Effector CD8-positive, alpha-beta T cell (primary cell): ENCODE results near the gene AGBL1.

Source experiments
- DNase-seq: peaks from one replicate; lab custom pipeline; 2025; lab: John Stamatoyannopoulos, UW

The AGBL1 gene

DNA sequence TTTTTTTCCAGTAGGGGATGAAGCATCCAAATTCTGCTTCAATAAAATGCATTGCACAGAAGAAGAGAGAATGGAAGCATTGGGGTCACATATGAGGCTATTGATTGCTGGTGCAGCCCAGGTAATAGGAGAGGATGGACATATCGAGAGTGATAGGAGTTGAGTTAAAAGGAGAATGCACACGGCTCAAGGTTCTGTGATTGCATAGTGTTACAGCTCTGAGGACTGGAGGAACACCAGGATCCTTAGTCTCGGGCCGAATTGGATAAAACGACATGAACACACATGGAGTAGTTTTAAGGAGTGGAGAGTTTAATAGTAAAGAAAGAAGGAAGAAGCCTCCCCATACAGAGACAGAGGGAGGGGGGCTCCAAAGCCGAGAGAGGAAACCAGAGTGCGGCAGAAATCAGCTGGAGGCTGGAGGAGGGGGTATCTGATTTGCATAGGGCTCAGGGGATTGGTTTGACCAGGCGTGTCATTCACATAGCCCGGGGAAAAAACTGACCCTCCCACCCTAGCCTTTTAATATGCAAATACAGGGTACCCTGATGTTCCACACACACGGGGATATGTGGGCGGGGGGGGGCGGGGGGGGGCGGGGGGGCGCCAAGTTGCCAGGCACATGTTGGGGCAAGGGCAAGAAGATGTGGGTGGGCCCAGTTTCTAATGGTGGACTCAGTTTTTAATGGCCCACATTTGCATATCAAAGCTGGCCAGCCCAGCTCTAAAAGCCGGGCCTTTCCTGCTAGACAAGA lies 156.9 kb downstream of the AGBL1 start:
- no peak for DNase-seq

DNA sequence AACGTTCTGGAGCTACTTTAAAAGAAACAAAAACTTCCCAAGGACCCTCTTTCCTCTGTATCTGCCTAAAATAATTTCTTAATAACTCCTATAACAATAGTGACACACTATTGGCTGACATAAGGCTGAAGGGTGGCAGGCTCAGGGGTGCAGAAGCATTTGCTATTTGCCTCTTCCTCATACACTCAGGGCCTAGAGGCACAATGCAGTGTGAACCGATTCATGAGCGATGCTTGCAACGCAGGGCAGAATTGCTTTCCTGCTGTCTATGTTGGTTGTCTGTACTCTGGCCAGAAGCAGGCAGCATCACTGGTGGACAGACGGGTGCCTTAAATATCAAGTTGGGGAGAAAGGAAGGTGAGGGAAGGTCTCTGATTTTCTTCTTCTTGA lies 157.4 kb downstream of the AGBL1 start:
- no peak for DNase-seq

DNA sequence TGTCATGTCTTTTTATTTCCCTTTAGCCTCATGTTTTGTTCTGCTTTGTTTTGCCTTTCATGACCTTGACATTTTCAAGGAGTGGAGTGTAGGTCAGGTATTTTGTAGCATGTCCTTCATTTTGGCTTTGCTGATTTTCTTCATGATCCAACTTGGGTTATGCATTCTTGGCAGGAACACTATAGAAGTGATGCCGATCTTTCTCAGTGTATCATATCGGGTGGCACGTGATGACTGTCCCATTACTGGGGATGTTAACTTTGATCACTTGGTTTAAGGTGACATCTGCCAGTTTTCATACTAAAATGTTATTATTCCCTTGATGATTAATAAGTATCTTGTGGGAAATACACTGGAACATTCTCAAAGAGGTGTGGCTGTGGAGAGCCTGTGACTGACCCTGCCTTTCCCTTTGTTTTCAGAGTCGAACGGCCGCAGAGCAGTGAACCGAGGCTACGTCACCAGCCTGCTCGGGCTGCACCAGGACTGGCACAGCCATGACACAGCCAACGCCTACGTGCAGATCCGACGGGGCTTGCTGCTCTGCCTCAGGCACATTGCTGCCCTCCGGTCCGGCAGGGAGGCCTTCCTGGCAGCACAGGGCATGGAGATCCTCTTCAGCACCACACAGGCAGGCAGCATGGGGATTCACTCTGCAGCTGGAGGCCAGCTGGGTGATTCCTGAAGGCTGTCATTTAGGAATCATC lies 167.7 kb downstream of the AGBL1 start:
- no peak for DNase-seq

DNA sequence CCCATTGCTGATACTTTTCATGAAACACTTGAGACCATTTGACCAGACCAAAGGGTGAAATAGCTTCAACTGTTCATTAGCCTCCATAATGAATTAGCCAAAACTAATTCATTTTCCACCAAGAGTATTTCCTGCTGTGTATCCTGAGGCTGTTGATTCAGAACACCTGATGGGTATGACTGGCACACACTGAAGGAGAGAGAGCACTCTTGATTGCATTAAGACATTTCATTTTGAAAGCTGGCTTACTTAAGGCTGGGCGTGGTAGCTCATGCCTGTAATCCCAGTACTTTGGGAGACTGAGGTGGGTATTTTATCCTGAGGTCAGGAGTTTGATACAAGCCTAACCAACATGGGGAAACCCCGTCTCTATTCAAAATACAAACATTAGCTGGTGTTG lies 175.6 kb downstream of the AGBL1 start:
- no peak for DNase-seq

DNA sequence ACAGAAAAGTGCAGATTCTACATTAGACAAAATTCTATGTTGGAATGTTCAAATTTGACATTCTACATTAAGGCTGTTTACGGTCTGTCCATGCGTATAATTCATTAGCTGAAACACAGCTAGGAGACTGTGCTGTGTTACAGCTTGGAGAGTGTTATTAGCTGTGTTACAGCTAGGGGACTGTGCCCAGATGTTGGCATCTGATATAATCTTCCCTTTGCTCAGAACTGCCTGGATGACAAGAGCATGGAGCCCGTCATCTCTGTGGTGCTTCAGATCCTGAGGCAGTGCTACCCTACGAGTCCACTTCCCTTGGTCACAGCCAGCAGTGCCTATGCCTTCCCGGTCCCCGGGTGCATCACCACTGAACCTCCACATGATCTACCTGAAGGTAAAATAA lies 177.0 kb downstream of the AGBL1 start:
- no peak for DNase-seq

DNA sequence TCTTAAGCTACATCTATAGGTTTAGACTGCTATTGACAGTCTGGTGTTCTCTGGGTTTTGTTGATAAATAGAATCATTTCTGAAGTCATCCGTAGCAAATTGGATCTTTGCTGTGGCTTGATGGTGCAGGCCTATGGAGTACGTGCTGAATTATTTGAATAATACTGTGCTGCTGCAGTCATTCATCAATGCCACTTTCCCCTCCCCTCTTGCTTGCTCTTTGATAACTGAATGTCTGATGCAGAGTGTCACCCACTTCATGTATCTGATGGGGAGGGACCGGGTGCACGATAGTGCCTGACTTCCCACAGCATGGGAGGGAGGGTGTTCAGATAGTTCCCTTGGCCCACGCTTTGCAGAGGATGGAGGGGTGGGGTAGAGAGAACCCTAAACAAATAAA lies 179.9 kb downstream of the AGBL1 start:
- no peak for DNase-seq

DNA sequence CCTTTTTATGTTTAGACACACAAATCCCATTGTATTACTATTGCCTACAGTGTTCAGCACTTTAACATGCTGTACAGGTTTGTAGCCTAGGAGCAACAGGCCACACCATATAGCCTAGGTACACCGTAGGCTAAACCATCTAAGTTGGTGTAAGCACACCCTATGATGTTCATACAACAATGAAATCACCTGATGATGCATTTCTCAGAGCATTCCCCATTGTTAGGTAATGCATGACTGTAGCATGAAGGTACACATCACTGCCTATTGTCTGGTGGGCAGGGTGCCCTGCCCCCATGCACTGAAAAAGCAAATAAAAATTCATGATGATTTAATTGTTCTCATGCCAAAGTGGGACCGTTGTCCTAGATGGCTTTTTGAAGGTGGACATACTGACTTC lies 183.6 kb downstream of the AGBL1 start:
- no peak for DNase-seq

DNA sequence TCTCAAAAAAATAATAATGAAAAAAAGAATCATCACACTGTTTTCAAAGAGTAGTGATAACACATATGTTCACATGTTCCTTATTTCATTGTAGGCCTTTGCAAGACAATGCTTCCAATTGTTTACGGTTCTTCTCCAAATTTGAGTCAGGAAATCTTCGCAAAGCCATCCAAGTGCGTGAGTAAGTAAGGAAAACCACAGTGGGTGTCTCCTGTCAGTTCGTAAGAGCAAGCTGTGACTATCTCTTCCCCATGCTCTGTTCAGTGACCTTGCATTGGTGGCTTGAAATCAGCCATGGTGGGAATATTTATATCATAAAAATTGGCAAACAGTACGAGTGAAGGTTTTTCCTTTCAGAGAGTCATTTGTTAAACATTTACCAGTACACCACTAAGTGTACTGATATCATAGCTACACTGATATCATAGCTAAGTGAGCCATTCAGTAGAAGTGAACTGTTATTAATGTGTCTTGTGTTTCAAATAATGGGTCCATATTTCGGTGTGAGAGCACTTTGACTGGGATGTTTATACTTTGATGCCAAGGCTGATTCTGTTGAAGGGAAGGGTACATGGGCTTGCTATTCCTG lies 187.3 kb downstream of the AGBL1 start:
- no peak for DNase-seq

DNA sequence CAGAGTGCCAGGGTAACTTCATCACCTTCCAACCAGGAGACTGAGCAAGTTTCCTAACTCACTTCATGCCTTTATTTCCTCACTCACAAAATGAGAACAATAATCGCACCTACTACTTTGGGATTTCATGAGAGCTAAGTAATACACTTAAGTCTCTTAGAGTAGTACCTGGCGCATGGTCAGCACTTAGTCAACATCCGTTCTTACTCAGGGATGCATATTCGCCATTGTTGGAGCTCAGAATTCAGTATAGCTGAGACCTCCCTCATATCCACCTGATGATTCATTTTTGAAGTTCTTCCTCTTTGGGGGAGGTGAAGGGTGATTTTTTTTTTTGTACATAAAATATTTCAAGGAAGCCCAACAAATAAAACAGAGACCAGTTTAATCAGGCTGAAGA lies 188.2 kb downstream of the AGBL1 start:
- no peak for DNase-seq

DNA sequence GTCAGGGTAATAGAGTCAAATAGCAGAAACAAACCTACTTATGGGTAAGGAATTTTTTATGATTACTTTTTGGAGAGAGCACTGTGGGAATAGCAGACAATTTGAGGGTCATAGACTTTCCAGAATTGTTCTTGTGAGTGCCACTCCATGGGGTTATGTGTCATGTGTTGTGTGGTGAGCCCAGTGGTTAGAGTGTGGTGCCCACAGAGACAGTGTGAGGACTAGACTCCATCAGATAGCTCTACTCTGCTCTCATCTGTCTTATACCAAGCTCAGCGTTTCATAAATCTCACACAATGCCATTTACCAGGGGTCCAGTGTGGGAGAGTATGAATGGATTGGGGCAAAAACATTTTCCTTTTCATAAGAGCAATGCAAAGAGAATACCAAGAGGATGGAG lies 188.9 kb downstream of the AGBL1 start:
- no peak for DNase-seq

DNA sequence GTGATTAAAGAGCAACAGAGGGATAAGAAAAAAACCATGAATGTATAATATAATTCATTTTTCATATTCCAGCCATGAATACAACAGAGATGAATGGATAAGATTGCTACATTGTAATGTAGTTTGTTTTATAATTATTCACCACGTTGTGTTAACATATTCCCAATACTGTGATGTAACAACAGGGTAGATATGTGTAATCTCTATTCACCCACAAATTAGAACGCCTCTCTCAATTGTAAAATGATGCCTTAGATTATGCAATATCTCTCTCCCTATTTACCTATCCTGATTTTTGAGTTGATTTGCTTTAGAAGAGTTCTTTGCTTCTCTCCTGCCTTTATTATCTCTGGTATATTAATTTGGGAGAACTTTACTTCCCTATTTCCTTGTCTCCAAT lies 193.6 kb downstream of the AGBL1 start:
- DNase-seq = no peak

DNA sequence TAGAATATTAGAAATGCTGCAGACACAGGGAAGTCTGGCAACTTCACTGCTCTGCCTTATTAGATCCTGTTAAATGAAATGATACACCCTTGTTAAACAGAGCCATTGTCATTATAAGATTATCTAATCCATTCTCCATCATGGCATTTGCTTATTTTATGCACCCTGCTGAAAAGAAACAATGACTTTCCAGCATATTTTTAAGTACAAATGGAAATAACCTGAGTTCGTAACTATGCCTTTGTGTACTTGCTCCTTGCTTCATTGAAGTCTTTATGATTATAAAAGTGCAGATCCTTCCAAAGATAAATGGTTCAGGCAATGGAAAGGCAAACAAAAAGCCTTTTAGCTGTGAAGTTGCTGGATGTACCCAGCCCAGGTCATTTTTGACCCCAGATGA lies 195.7 kb downstream of the AGBL1 start:
- DNase-seq = no peak

DNA sequence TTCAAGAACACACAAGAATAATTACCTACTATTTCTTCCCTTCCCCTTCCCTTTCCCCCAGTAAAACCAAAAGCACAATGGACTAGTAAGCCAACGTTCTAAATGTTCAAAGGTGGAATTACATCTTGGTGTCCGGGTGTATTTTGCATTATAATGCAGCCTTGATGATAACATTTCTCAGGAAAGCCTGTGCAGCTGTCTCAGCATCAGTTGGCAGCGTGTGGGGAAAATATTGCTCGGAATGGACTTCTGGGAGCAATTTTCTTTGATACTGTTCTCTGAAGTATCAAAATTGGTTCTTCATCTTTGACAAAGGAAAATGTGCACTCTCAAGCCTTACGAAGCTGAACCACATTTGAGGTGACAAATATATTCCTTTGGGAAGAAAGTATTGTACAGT lies 198.9 kb downstream of the AGBL1 start:
- DNase-seq = no peak

DNA sequence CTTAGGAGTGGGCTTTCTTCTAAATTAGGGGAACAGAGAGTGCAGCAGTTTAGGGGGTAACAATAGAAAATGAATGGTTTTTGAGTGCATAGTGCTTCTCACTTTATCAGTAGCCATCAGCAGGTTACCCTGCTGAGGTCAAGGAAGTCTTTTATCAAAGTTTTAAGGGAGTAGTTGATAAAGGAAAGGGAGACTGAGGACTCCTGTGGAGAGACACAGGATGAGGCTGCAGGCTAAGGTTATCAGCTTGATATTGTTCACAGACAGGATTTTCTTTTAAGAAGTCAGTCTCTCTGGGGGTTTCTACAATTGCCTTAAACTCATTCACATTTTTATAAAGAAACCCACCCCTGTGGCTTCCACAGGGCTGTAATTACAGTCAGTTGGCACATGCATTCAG lies 205.0 kb downstream of the AGBL1 start:
- no peak for DNase-seq

DNA sequence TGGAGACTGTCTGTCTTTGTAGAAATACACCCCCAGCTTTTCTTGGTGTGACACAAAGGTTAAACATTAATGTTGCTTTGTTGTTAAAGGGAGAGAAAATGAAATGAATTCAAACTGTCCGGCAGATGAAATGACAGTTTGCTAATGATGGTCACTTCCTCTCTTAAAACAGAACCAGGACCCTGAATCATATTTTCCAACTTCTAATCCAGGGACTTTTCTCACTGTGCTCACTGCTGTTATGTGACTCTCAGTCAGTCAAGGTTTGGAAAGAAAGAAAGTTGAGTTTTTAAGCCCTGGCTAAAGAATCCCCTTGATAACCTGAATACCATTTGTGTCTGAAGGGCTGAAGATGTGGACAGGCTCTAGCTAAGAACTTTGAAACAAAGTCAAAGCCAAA lies 215.8 kb downstream of the AGBL1 start:
- no peak for DNase-seq

DNA sequence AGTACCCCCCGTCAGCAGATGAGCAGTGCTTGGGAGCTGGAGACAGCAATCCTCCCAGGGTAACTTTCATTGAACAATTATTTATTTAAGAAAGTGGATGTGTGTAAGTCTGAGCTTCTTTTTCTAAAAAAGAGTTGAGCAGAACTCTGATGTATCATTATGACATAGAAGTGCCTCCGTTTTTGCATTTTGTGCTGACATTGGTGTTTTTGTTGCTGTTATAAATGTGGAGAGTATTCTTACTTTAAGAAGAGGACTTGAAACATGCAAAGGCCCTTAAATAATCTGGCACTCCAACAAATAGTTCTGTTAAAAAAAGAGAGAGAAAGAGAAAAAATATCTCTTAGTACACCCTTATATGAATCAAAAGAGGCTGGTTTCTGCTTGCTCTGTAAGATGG lies 217.1 kb downstream of the AGBL1 start:
- no peak for DNase-seq

DNA sequence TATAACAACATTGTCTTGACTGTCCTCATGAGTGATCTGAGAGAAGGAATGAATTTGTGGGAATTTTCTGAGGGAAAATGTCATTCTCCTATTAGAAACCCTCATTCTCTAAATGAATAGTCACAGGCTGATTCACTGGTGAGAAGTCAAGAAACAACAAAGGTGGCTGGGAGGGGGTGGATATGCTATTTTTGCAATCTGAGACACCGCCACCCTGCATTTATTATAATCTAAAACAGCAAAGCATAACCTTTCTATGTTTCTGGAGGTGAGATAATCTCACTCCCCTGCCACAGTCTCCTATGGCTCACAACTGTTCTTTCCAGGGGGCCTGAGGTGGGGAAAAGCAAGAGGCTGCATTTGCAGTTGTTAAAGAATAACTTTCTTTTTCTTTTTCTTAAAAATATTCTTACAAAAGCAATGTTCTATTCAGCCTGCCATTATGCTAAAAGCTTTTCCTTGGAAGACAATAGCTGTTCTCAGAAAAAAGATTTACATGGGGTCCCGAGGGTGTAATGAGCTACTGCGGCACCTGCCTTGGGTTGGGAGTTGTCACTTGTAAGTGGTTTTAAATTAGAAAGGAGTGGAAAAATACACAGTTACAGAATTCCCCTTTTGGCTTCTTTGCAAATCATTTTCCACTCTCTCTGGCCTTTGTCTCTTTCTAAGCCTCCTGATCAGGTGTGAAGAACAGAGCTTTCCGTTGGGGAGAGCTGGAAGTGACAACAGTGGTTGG lies 220.9 kb downstream of the AGBL1 start:
- DNase-seq = no peak

DNA sequence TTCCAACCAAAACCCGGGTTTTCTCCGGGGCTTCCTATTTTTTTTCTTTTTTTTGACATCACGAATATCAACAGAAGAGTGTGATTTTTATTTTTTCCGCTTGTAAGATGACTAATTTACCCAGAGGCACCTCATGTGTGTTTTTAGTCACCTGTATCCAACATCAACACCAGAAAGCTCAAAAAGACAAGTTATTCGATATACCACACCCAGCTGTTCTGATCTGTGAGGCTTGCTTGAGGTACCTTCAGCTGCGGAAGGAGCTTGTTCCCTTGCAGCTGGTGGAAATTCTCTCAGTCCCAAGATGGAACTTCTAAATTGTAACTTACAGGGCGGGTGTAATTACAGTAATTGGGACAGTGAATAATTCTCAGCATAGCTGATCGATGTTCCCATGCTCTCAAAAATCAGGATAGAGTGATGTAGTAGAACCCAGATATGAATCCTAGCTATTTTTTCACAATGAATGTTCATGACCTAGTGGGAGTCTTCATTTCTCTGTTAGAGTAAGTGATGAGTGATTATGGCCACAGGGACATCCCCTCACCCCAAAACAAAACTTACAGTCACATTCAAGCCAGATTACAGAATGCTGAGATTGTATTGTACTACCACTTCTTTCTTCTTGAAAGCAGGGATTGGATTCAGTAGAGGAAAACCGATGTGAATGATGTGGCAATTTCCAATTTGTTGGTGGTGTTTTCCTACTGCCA lies 232.1 kb downstream of the AGBL1 start:
- no peak for DNase-seq

DNA sequence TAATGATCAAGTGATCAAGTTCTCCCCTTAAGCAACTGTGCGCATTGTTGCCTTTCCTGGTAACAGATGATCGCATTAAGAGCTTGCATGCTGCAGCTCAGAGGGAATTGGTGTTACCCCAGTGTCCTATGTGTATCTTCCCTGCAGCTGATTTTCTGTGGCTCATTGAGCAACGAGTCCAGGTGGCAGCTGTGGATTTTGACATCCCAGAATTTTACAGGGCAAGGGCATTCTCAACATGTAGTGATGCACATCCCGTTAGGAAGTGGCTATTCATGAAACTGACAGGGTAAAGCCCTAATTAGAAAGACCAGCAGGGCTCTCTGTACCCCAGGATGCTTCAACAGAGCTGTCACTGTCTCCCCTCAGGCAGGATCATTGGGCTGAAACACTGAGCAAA lies 232.8 kb downstream of the AGBL1 start:
- DNase-seq = no peak

DNA sequence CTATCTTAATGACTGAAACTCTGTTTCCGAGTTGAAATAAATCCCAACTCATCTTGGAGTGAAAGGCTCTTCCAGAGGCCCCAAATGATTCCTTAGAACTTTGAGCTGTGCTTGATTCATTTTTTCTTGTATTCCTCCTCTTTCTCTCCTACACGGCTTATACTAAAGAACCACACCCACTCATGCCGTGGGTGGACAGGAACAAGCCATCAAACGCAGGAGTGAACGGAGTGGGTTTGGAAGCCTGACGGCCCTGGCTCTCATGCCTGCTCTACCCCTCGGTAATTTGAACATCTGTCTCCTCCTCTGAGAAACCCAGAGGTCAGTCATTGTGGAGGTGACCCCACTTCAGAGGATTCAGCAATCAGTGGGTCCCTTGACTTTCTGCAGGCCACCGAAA lies 236.5 kb downstream of the AGBL1 start:
- no peak for DNase-seq

DNA sequence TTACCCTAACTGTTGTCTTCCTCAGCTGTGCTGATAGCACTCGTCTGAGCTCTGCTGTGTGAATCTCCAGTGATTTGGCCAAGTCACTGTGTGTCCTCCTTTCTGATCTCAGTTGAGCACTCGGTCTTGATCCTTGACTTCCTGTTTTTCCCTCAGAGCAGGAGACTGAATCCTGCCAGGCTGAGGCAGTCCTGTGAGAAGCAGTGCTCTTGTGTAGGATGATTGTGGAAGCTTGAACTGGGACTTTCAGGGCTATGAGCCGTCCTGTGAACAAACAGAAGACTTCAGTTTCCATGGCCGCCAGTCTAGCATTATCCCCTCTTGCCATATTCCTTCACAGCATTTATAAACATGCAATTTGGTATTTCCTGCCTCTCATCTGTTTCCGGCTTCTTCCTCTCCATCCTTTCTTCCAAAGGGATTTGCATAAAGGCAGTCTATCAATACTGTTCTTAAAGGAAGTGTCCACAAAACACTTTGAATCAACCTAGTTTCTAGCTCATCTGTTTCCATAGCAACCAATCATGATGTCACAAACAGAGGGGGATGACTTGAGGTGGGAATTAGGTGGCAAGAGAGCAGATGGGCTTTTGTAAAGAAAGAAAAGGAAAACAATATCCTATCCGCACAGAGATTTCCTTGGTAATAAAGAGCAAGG lies 237.2 kb downstream of the AGBL1 start:
- DNase-seq = no peak

DNA sequence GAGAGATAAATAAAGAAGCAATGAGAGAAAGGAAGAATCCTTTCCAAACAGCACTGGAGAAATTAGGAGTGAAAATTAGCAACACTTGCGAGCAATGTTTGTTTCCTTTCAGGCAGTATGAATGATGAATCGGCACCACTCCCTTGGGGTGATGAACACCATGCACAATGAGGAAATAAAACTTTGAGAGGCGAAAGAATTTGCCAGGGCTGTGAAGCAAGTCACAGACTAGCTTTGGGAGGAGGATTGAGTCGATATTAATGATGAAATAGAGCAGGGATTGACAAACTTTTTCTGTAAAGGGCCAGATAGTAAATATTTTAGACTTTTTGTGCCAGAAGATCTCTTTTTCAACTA lies 237.7 kb downstream of the AGBL1 start:
- no peak for DNase-seq
